ENCODE results near the gene SKOR1.

DNA sequence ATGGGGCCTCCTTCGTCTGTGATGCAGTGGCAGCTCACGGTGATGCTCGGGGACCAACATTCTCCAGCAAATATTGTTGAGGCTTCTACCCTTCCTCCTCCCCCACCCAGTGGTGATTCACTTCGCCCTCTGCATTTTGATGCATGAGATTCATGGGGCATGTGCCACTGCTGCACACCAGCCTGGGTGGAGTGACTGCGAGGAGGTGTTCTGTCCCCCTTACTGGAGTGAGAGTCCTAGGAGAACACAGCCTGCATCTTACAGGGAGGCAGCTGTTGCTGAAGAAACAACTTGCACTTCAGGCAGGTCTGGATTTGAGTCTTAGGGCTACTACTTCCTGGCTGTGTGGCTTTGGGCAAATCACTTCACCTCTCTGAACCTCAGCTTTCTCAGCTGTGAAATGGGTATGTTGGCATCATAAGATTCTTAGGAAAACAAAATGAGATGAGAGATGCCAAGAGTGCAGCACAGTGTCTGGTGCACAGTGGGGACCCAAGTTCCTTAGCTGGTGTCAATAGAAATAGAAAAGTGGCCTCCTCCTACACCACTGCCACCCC is 10.2 kb upstream of the SKOR1 start:
- TF ChIP-seq, protein P1, sequence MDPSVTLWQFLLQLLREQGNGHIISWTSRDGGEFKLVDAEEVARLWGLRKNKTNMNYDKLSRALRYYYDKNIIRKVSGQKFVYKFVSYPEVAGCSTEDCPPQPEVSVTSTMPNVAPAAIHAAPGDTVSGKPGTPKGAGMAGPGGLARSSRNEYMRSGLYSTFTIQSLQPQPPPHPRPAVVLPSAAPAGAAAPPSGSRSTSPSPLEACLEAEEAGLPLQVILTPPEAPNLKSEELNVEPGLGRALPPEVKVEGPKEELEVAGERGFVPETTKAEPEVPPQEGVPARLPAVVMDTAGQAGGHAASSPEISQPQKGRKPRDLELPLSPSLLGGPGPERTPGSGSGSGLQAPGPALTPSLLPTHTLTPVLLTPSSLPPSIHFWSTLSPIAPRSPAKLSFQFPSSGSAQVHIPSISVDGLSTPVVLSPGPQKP (IDR thresholded peaks at IDR 0.05; ENCODE audit: borderline replicate concordance, low read depth, low read length) = no peak
- no peak for TF ChIP-seq SMC3 (IDR thresholded peaks at IDR 0.05; ENCODE audit: low read depth, low read length)
- TF ChIP-seq, protein P2, sequence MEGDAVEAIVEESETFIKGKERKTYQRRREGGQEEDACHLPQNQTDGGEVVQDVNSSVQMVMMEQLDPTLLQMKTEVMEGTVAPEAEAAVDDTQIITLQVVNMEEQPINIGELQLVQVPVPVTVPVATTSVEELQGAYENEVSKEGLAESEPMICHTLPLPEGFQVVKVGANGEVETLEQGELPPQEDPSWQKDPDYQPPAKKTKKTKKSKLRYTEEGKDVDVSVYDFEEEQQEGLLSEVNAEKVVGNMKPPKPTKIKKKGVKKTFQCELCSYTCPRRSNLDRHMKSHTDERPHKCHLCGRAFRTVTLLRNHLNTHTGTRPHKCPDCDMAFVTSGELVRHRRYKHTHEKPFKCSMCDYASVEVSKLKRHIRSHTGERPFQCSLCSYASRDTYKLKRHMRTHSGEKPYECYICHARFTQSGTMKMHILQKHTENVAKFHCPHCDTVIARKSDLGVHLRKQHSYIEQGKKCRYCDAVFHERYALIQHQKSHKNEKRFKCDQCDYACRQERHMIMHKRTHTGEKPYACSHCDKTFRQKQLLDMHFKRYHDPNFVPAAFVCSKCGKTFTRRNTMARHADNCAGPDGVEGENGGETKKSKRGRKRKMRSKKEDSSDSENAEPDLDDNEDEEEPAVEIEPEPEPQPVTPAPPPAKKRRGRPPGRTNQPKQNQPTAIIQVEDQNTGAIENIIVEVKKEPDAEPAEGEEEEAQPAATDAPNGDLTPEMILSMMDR (conservative IDR thresholded peaks at IDR 0.05; ENCODE audit: low read depth, low read length) = no peak
- TF ChIP-seq BHLHE40 (IDR thresholded peaks at IDR 0.05; ENCODE audit: low read depth, low read length) = no peak
- TF ChIP-seq, protein P3, sequence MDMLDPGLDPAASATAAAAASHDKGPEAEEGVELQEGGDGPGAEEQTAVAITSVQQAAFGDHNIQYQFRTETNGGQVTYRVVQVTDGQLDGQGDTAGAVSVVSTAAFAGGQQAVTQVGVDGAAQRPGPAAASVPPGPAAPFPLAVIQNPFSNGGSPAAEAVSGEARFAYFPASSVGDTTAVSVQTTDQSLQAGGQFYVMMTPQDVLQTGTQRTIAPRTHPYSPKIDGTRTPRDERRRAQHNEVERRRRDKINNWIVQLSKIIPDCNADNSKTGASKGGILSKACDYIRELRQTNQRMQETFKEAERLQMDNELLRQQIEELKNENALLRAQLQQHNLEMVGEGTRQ (IDR thresholded peaks at IDR 0.05; ENCODE audit: low read depth, low read length) = no peak
- no peak for TF ChIP-seq FOS (IDR thresholded peaks at IDR 0.05; ENCODE audit: low read depth, low read length)
- TF ChIP-seq NFE2L2 (IDR thresholded peaks at IDR 0.05; ENCODE audit: low read depth, low read length) = no peak
- TF ChIP-seq POLR2A (IDR thresholded peaks at IDR 0.05; ENCODE audit: low read depth, low read length) = no peak
